Activated CD4-positive, alpha-beta memory T cell treated with anti-CD3 and anti-CD28 coated beads for 36 hours (primary cell): ENCODE data around the gene KCNH3. TPM values are rescaled to one million over a fixed set of nuclear protein-coding genes. Genes with fewer than 3 reads are reported as not detected.
"Not testable (repeated sequence)": the region's sequence is repeated elsewhere in the genome, so short reads cannot be mapped to it uniquely, and the experiment has no call there.

ENCODE experiments used
- CTCF ChIA-PET: fragments of 350-600 bp; sonication (Branson Sonifier 250); formaldehyde crosslinking; loops from one replicate; lab custom pipeline; 2021; ENCODE audit warnings: antibody characterized with exemption, inconsistent platforms; lab: Charles Lee
- POLR2A ChIA-PET: fragments of 350-600 bp; sonication (Branson Sonifier 250); formaldehyde crosslinking; loops from one replicate; lab custom pipeline; 2021; ENCODE audit warnings: antibody characterized with exemption; lab: Charles Lee
- DNase-seq: peaks from one replicate; pipeline ENCODE4 v3.0.0-alpha.2; 2020
- H3K27ac Mint-ChIP-seq: one replicate; pipeline ENCODE4 v1.8.0; 2021; ENCODE audit warnings: mixed read lengths
- H3K27me3 Mint-ChIP-seq: one replicate; pipeline ENCODE4 v1.8.0; 2021; ENCODE audit warnings: mixed read lengths
- H3K36me3 Mint-ChIP-seq: one replicate; pipeline ENCODE4 v1.8.0; 2021; ENCODE audit warnings: mixed read lengths
- H3K4me1 Mint-ChIP-seq: one replicate; pipeline ENCODE4 v1.8.0; 2021; ENCODE audit warnings: low read depth, mixed read lengths
- H3K4me3 Mint-ChIP-seq: one replicate; pipeline ENCODE4 v1.8.0; 2021; ENCODE audit warnings: mild to moderate bottlenecking, mixed read lengths
- H3K9me3 Mint-ChIP-seq: one replicate; pipeline ENCODE4 v1.8.0; 2021; ENCODE audit warnings: mixed read lengths
- intact Hi-C: fragments of 100-400 bp; cut with micrococcal nuclease; formaldehyde crosslinking; loops from one replicate; pipeline ENCODE4 v1.15.1; 2023
- total RNA-seq, 2 experiments: library from RNA; stranded (reverse); gene quantifications; one replicate each; pipeline ENCODE4 v1.2.3, GENCODE V29; 2021

KCNH3 gene
- total RNA-seq, 2 experiments from 2014 or later: 1.2 to 1.3 TPM

DNA sequence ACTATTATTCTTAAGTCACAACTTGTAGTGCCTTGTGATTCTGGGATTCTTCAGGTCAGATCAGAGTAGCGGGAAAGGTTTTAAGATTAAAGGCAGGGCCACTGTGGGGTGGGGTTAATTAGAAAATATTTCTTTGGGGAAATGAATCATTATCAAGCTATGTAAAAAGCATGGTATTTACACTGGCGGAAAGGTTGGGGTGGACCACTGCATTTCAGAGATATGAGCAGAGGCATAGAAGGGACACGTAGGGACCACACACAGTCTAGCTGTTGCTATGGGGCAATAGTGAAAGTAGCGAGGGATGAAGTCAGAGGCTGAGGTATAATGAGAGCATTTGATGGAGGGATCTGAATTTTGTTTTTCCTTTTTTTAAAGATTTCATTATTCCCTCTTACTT lies 31.7 kb upstream of the KCNH3 start:
- ChIA-PET POLR2A (interaction anchor here (0.5 kb wide), 1 partner anchor 49 kb away, joined by 4 read pairs; no protein-coding TSS in a partner anchor), CTCF (interaction anchor here (2.2 to 14.9 kb wide), 2 partner anchors 145 to 159 kb away, joined by 4 to 428 read pairs; partner anchors contain the start of gene SPATS2)
- Mint-ChIP-seq H3K9me3 (no peaks in the 10 kb centered on the region), H3K36me3 (no peaks in the 10 kb centered on the region), H3K4me1 (no peaks in the 10 kb centered on the region), H3K4me3 (no peak overlapping the region), H3K27me3 (no peaks in the 10 kb centered on the region), H3K27ac (no peak overlapping the region)
- intact Hi-C loops: no loop called here
- DNase-seq: no peak

DNA sequence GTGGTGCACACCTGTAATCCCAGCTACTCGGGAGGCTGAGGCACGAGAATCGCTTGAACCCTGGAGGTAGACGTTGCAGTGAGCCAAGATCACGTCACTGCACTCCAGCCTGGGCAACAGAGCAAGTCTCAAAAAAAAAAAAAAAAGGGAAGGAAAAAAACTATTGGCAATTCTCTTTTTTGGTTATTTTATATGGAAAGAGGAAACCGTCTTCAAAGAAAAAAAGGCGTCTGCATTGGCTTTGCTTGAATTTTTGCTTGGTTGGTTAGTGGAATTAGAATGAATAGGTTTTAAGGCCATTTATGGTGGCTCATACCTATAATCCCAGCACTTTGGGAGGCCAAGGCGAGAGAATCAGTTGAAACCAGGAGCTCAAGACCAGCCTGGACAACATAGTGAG lies 29.1 kb upstream of the KCNH3 start:
- H3K4me1 Mint-ChIP-seq, H3K9me3 Mint-ChIP-seq, H3K27ac Mint-ChIP-seq, H3K36me3 Mint-ChIP-seq, intact Hi-C loops, DNase-seq, H3K4me3 Mint-ChIP-seq, POLR2A ChIA-PET, H3K27me3 Mint-ChIP-seq: not testable (repeated sequence)
- CTCF ChIA-PET: interaction anchor here (0.6 to 14.9 kb wide), 6 partner anchors 9 to 508 kb away, joined by 3 to 428 read pairs (median 5); partner anchors contain the start of gene SPATS2

DNA sequence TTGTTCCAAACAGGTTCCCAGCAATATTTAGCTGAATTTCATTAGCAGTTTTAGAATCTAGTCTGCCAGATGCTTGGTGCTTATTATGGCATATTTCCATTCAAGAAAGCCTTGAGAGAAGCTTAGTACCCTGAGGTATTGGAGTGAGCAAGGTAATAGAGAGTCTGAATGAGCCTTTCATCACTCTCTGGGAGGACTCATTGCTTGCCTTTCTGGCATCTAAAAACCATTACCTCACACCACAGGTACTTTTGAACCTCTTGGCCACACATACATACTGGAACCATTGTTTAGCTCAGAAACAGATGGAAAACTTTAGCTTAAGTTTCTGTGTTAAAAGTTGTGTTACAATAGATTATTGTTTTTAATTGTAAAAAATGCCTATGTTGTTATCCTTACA lies 27.4 kb upstream of the KCNH3 start:
- Mint-ChIP-seq H3K36me3 (no peaks in the 10 kb centered on the region), H3K4me3 (no peak overlapping the region), H3K9me3 (no peaks in the 10 kb centered on the region), H3K27me3 (no peaks in the 10 kb centered on the region), H3K27ac (no peak overlapping the region), H3K4me1 (no peaks in the 10 kb centered on the region)
- no peak for DNase-seq
- intact Hi-C loops: no loop called here
- CTCF ChIA-PET: interaction anchor here (0.8 to 14.9 kb wide), 9 partner anchors 10 to 222 kb away, joined by 3 to 428 read pairs (median 3); partner anchors contain the start of genes DNAJC22 and SPATS2
- POLR2A ChIA-PET: no interaction called here

DNA sequence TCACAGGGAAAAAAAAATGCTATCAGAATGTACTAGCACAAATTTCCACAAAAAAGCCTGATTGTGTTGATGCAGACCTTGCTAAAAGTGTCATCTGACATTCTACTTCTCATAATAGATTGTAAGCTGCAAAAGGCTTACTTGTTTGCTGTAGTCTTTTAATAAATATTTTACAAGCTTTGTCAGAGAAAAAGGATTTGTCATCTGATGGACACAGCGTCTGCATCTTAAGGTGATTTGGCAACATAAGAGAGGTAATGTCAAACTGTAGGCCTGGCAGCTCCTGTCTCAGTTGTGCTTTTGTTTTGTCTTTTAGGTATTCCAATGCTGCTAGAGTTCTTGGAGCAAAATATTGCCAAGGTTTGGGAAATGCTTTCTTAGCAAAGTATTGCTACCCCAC lies 26.3 kb upstream of the KCNH3 start:
- intact Hi-C loops: no loop called here
- no peak overlapping the region for H3K4me3 Mint-ChIP-seq
- ChIA-PET CTCF (interaction anchor here (0.8 to 14.9 kb wide), 8 partner anchors 8 to 223 kb away, joined by 3 to 428 read pairs (median 16); partner anchors contain the start of genes DNAJC22, FAM186B and SPATS2), POLR2A (no interaction called here)
- no peaks in the 10 kb centered on the region for H3K9me3 Mint-ChIP-seq
- no peak for DNase-seq
- H3K27me3 Mint-ChIP-seq: no peaks in the 10 kb centered on the region
- no peak overlapping the region for H3K27ac Mint-ChIP-seq
- no peaks in the 10 kb centered on the region for H3K4me1 Mint-ChIP-seq
- H3K36me3 Mint-ChIP-seq: no peaks in the 10 kb centered on the region

DNA sequence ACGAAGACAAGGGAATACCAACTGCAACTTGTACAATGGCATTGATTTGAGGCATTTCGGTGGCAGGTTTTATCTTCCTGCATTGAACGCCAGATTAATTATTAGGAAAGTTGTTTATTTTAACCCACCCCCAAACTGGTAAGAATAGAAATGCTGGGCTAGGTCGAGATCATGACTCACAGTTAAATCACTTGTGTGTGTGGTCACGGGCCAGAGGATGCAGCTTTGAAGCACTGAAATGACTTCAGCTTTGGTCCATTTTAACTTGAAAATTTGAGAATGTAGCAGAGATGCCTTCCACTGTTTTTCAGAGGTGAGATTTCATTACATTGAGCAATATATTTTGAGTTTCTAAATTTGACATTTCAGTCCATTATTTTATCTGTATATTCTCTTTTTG lies 23.6 kb upstream of the KCNH3 start:
- intact Hi-C loops: loop anchor here (2.0 kb wide), 1 partner anchor 226 kb away; no protein-coding TSS in a partner anchor
- no peaks in the 10 kb centered on the region for H3K36me3 Mint-ChIP-seq
- POLR2A ChIA-PET: no interaction called here
- DNase-seq: no peak
- CTCF ChIA-PET: interaction anchor here (1.0 to 14.9 kb wide), 10 partner anchors 11 to 226 kb away, joined by 3 to 428 read pairs (median 14); partner anchors contain the start of genes DNAJC22 and SPATS2
- H3K4me3 Mint-ChIP-seq: no peak overlapping the region
- no peaks in the 10 kb centered on the region for H3K27me3 Mint-ChIP-seq
- peaks cover 6% of the 10 kb centered on the region for H3K4me1 Mint-ChIP-seq
- H3K27ac Mint-ChIP-seq: no peak overlapping the region
- no peaks in the 10 kb centered on the region for H3K9me3 Mint-ChIP-seq

DNA sequence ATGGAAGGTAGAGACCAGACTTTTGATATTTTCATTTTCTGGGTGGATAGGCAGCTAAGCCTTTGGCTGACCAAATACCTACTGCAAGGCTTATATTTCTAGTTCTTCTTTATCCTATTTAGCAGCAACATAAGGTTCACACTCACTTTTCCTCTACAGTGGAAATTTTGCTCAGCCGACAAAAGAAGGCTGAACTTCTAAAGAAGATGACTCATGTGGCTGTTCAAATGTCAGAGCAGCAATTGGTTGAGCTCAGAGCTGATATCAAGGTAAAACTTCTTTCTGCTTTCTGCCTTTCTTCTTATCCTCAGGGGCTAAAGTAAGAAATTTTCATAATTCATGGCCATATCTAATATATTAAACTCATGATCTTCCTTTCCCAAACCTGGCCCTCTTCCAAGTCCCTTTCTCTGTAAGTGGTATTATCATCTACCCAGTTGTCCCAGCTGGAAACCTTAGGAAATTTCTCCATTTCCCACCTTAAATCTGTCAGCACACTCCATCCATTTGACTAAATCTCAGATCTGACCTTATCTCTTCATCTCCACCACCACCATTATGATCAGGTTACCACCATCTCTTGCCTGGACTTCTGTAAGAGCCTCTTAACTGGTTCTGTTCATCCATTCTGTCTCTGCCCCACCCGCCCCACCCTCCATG lies 19.8 kb upstream of the KCNH3 start:
- no peak for DNase-seq
- no peaks in the 10 kb centered on the region for H3K27me3 Mint-ChIP-seq
- H3K9me3 Mint-ChIP-seq: no peaks in the 10 kb centered on the region
- POLR2A ChIA-PET: no interaction called here
- no peak overlapping the region for H3K4me3 Mint-ChIP-seq
- no peak overlapping the region for H3K27ac Mint-ChIP-seq
- H3K36me3 Mint-ChIP-seq: no peaks in the 10 kb centered on the region
- CTCF ChIA-PET: interaction anchor here (0.7 to 14.9 kb wide), 6 partner anchors 9 to 177 kb away, joined by 3 to 428 read pairs (median 4); partner anchors contain the start of genes DNAJC22, PRPF40B and SPATS2
- H3K4me1 Mint-ChIP-seq: peaks cover 6% of the 10 kb centered on the region
- intact Hi-C loops: no loop called here

DNA sequence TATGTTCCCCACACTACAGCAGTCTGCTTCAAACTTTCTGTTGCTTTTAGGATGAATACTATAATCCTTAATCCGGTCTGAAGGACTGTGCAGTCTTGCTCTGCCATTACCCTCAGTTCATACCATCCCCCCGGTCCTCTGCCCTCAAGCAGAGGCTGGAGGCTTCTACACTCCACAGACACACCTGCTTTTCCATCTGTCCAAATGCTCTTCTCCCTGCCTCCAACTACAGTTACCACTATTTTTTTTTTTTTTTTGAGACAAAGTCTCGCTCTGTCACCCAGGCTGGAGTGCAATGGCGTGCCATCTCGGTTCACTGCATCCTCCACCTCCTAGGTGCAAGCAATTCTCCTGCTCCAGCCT lies 19.3 kb upstream of the KCNH3 start:
- intact Hi-C loops: no loop called here
- no peaks in the 10 kb centered on the region for H3K9me3 Mint-ChIP-seq
- POLR2A ChIA-PET: no interaction called here
- no peak for DNase-seq
- no peaks in the 10 kb centered on the region for H3K36me3 Mint-ChIP-seq
- no peaks in the 10 kb centered on the region for H3K27me3 Mint-ChIP-seq
- CTCF ChIA-PET: interaction anchor here (0.7 to 14.9 kb wide), 5 partner anchors 9 to 188 kb away, joined by 3 to 428 read pairs (median 3); partner anchors contain the start of genes PRPF40B and SPATS2
- H3K27ac Mint-ChIP-seq: no peak overlapping the region
- no peak overlapping the region for H3K4me3 Mint-ChIP-seq
- H3K4me1 Mint-ChIP-seq: peaks cover 6% of the 10 kb centered on the region

DNA sequence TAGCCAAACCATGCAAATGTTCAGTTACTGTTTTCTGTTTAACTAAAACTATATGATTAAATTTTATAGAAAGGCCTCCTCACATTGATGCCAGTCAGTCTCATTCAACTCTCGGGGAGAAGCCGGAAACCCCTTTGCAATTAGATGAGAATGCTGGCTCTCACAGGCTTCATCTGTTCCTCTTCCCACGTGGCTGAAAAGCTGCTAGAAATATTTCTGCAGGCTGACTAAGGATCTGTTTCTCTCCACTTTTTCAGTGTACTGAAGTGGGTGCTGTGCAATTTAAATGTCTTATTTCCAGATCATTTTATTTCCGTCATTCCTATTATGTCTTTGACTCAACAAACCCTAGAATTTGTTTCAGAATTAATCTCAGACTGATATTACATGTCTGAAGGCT lies 17.4 kb upstream of the KCNH3 start:
- H3K27ac Mint-ChIP-seq: no peak overlapping the region
- intact Hi-C loops: no loop called here
- H3K4me1 Mint-ChIP-seq: peaks cover 6% of the 10 kb centered on the region
- H3K27me3 Mint-ChIP-seq: no peaks in the 10 kb centered on the region
- POLR2A ChIA-PET: no interaction called here
- no peaks in the 10 kb centered on the region for H3K9me3 Mint-ChIP-seq
- CTCF ChIA-PET: interaction anchor here (1.0 kb wide), 1 partner anchor 179 kb away, joined by 4 read pairs; no protein-coding TSS in a partner anchor
- H3K36me3 Mint-ChIP-seq: peaks cover 4% of the 10 kb centered on the region
- H3K4me3 Mint-ChIP-seq: no peak overlapping the region
- no peak for DNase-seq

DNA sequence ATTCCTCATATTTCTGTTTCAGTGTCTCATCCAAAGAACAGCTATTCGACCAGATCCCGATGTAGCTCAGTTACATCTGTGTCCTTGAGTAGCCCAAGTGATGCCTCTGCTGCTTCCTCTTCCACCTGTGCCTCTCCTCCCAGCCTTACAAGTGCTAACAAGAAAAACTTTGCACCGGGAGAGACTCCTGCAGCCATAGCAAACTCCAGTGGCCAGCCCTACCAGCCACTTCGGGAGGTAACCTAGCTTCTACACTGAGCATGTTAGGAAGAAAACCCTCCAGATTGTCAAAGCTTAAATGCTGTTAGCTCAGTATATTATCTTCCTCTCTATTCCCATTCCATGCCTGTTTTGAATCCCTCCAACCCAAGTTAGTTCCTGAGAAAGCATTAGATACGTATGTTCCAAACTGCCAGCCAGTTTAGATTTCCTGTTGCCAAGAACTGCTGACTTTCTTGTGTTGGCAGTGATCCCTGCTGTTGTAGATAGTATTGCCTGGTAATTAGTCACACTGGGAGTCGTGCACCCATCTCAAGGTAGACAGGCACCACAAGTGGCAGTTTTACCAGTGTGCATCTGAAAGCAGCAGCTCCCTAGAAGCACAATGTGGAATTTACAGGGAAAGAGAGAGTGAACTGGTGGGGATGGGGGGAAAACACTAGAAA lies 14.0 kb upstream of the KCNH3 start:
- H3K36me3 Mint-ChIP-seq: peaks cover 4% of the 10 kb centered on the region
- CTCF ChIA-PET: interaction anchor here (0.6 to 2.5 kb wide), 4 partner anchors 13 to 236 kb away, joined by 3 to 9 read pairs (median 4); no protein-coding TSS in a partner anchor
- POLR2A ChIA-PET: no interaction called here
- no peaks in the 10 kb centered on the region for H3K4me1 Mint-ChIP-seq
- H3K4me3 Mint-ChIP-seq: no peak overlapping the region
- intact Hi-C loops: no loop called here
- no peaks in the 10 kb centered on the region for H3K27me3 Mint-ChIP-seq
- DNase-seq: no peak
- no peaks in the 10 kb centered on the region for H3K9me3 Mint-ChIP-seq
- no peak overlapping the region for H3K27ac Mint-ChIP-seq

DNA sequence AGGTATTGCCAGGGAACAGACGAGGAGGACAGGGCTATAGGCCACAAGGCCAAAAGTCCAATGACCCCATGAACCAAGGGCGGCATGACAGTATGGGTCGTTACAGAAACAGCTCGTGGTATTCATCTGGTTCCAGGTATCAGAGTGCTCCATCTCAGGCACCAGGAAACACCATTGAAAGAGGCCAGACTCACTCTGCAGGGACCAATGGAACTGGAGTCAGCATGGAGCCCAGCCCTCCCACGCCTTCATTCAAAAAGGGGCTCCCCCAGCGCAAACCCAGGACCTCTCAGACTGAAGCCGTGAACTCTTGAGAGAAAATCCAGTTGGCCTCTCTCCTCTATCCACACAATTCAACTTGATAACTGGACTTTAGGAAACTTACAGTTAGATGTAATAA lies 12.9 kb upstream of the KCNH3 start:
- ChIA-PET POLR2A (no interaction called here), CTCF (interaction anchor here (0.6 to 2.5 kb wide), 4 partner anchors 12 to 287 kb away, joined by 3 to 9 read pairs (median 4); no protein-coding TSS in a partner anchor)
- intact Hi-C loops: no loop called here
- Mint-ChIP-seq H3K4me3 (no peak overlapping the region), H3K27me3 (no peaks in the 10 kb centered on the region), H3K36me3 (peaks cover 4% of the 10 kb centered on the region), H3K27ac (no peak overlapping the region), H3K9me3 (no peaks in the 10 kb centered on the region), H3K4me1 (no peaks in the 10 kb centered on the region)
- no peak for DNase-seq

DNA sequence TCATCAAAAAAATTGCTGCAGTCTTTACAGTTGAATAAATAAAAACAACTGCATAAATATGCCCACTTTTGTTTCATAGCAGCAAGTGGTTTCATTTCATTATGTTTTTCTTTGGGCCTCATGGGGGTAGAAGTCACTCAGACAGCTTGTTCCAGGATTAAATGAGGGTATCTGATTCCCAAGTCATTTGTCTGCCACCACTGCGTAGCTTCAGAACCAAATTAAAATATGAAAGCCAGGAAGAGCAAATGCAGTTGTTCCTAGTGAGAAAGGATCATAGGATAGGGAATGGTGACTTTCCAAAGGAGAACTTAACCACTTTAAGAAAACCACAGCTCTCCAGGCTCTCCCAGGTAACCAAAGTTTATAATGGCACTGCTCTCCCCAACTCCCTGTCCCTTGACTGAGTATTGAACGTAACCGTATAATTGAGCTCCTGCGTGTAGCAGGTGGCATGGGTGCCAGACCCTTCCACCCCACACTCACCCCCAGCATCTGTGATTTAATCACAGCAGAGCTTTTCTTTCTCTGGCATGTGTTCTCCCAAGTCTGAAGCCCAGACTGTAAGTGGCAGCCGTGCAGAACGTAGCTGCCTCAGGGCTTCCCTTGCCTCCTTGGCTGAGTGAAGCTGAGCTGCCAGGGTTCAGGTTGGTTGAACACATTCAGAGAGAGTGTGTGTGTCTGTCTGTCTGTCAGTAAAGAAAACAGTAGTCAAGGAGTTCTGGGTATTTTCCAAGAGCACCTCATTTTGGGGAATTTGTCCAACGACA lies 11.3 kb upstream of the KCNH3 start:
- Mint-ChIP-seq H3K27ac (no peak overlapping the region), H3K4me3 (no peak overlapping the region), H3K4me1 (no peaks in the 10 kb centered on the region), H3K9me3 (no peaks in the 10 kb centered on the region), H3K27me3 (no peaks in the 10 kb centered on the region), H3K36me3 (peaks cover 4% of the 10 kb centered on the region)
- DNase-seq: no peak
- ChIA-PET CTCF (interaction anchor here (1.1 to 1.3 kb wide), 2 partner anchors 13 to 35 kb away, joined by 3 to 4 read pairs; no protein-coding TSS in a partner anchor), POLR2A (no interaction called here)
- intact Hi-C loops: no loop called here
